Testis (tissue), 3 donors: ENCODE measurements around the gene OPCML. TPM values are rescaled to one million over a fixed set of nuclear protein-coding genes. Genes with fewer than 3 reads are reported as not detected.

ENCODE experiments used
- DNase-seq: peaks from one replicate; pipeline ENCODE4 v3.0.0-alpha.2; 2019
- H3K27ac ChIP-seq, 2 donors: fragments of 200-600 bp; sonication (generic); one replicate each; pipeline ENCODE4 v1.5.1; 2019
- H3K27me3 ChIP-seq: fragments of 200-600 bp; sonication (generic); one replicate; pipeline ENCODE4 v1.5.1; 2019
- H3K36me3 ChIP-seq: fragments of 200-600 bp; sonication (generic); one replicate; pipeline ENCODE4 v1.5.1; 2017; ENCODE audit warnings: low read depth; ENCODE audit errors: missing control alignments
- H3K4me1 ChIP-seq: fragments of 200-600 bp; sonication (generic); one replicate; pipeline ENCODE4 v1.5.1; 2019
- H3K4me3 ChIP-seq, 2 donors: fragments of 200-600 bp; sonication (generic); one replicate each; pipeline ENCODE4 v1.5.1; 2017 to 2019
- H3K9me3 ChIP-seq: fragments of 200-600 bp; sonication (generic); one replicate; pipeline ENCODE4 v1.5.1; 2017
- CTCF ChIP-seq, 3 experiments: fragments of 450-650 bp in 2 of 3; fragments of 200-600 bp in 1 of 3; sonication (generic) in 1 of 3; IDR thresholded peaks; one replicate each; pipeline ENCODE4 v1.5.1; 2016 to 2019; ENCODE audit warnings: antibody characterized with exemption in 3 of 3, mild to moderate bottlenecking in 2 of 3, moderate library complexity in 1 of 3
- POLR2A ChIP-seq: fragments of 450-650 bp; IDR thresholded peaks from one replicate; pipeline ENCODE4 v1.6.1; 2017; ENCODE audit warnings: antibody characterized with exemption, mild to moderate bottlenecking, moderate library complexity
- WGBS, 2 donors: methylation state at CpG; one replicate each; pipeline ENCODE4 v1.1.5; 2018; 5-methylcytosine and 5-hydroxymethylcytosine counted together
- intact Hi-C: fragments of 100-400 bp; cut with DNase I; formaldehyde crosslinking; loops from one replicate; pipeline ENCODE4 v1.15.1; 2023; ENCODE audit warnings: low total_unique reads
- polyA plus RNA-seq: library from polyadenylated mRNA; stranded (reverse); fragments of 350-450 nt; fragmentation: Illumina TruSeq; extraction: RNeasy Lipid Tissue Mini Kit (QIAGEN cat#74804); gene quantifications from one replicate; pipeline ENCODE4 v1.2.3, GENCODE V29; 2014; ENCODE audit warnings: low read depth, low replicate concordance; ENCODE audit not compliant: insufficient read depth
- total RNA-seq, 2 donors: library from RNA; depleted of rRNA; stranded (reverse); fragments of >200 nt; gene quantifications; one replicate each; pipeline ENCODE4 v1.2.3, GENCODE V29; 2016

OPCML gene
- total and polyA plus RNA-seq, 3 donors from 2014 or later, result 0.16 to 2.7 (median 0.62) TPM

- no peak for DNase-seq
- intact Hi-C loops, result no loop called here
- Histone ChIP-seq H3K27me3 (no peaks in the 10 kb centered on the region), H3K27ac (no peak overlapping the region), H3K4me3 (no peak overlapping the region), H3K36me3 (no peaks in the 10 kb centered on the region), H3K9me3 (no peaks in the 10 kb centered on the region), H3K4me1 (no peaks in the 10 kb centered on the region)
- TF ChIP-seq POLR2A, result no peak
- no peak for TF ChIP-seq CTCF (IDR thresholded peaks at IDR 0.05)
- 88 to 95% methylated on average over 2 of the region's 2 CpGs for WGBS, 2 donors
Observed at GRCh38 chr11:132421555-132421954, 1110.7 kb downstream of the OPCML start.

GRCh38 chr11:132414451-132414850, 1117.8 kb downstream of the OPCML start:
- Histone ChIP-seq H3K27me3 (no peaks in the 10 kb centered on the region), H3K4me1 (no peaks in the 10 kb centered on the region), H3K27ac (no peak overlapping the region), H3K9me3 (no peaks in the 10 kb centered on the region), H3K36me3 (no peaks in the 10 kb centered on the region), H3K4me3 (no peak overlapping the region)
- WGBS, 2 donors, result 72 to 75% methylated on average over 6 of the region's 6 CpGs
- no peak for DNase-seq
- intact Hi-C loops, result no loop called here
- TF ChIP-seq CTCF (IDR thresholded peaks at IDR 0.05) (no peak), POLR2A (no peak)

GRCh38 chr11:132410383-132410782, 1121.9 kb downstream of the OPCML start:
- H3K27me3 ChIP-seq, result no peaks in the 10 kb centered on the region
- H3K9me3 ChIP-seq, result no peaks in the 10 kb centered on the region
- H3K36me3 ChIP-seq, result no peaks in the 10 kb centered on the region
- TF ChIP-seq POLR2A, result no peak
- no peak for TF ChIP-seq CTCF (IDR thresholded peaks at IDR 0.05)
- no peak overlapping the region for H3K27ac ChIP-seq
- intact Hi-C loops, result no loop called here
- 88 to 94% methylated on average over 2 of the region's 2 CpGs for WGBS, 2 donors
- H3K4me3 ChIP-seq, result no peak overlapping the region
- no peaks in the 10 kb centered on the region for H3K4me1 ChIP-seq
- DNase-seq, result no peak

GRCh38 chr11:132409573-132410355, 1122.5 kb downstream of the OPCML start:
- Histone ChIP-seq H3K9me3 (no peaks in the 10 kb centered on the region), H3K27me3 (no peaks in the 10 kb centered on the region), H3K4me1 (no peaks in the 10 kb centered on the region), H3K4me3 (no peak overlapping the region), H3K27ac (no peak overlapping the region), H3K36me3 (no peaks in the 10 kb centered on the region)
- intact Hi-C loops, result no loop called here
- 83 to 91% methylated on average over 3 of the region's 3 CpGs for WGBS, 2 donors
- DNase-seq, result no peak
- no peak for TF ChIP-seq CTCF (IDR thresholded peaks at IDR 0.05)
- TF ChIP-seq POLR2A, result no peak

- intact Hi-C loops, result no loop called here
- H3K36me3 ChIP-seq, result no peaks in the 10 kb centered on the region
- no peaks in the 10 kb centered on the region for H3K9me3 ChIP-seq
- H3K4me3 ChIP-seq, result no peak overlapping the region
- TF ChIP-seq CTCF (IDR thresholded peaks at IDR 0.05) (no peak), POLR2A (no peak)
- H3K27me3 ChIP-seq, result no peaks in the 10 kb centered on the region
- WGBS, 2 donors, result 80 to 83% methylated on average over 1 of the region's 1 CpG
- no peak overlapping the region for H3K27ac ChIP-seq
- DNase-seq, result no peak
- H3K4me1 ChIP-seq, result no peaks in the 10 kb centered on the region
Observed at GRCh38 chr11:132408877-132409276, 1123.4 kb downstream of the OPCML start.
